Liver (tissue), 9 donors: Measurements from ENCODE around the gene TBP. TPM values are rescaled to one million over a fixed set of nuclear protein-coding genes. Genes with fewer than 3 reads are reported as not detected.

Experiments
- DNase-seq: peaks from one replicate; pipeline ENCODE4 v3.0.0-alpha.2; 2017; ENCODE audit warnings: low spot score
- H3K27ac ChIP-seq, 2 donors: one replicate each; pipeline ENCODE4 v1.7.0; 2013; ENCODE audit warnings: inconsistent platforms in 2 of 2, low read length in 2 of 2, control low read depth in 1 of 2, low read depth in 1 of 2, mild to moderate bottlenecking in 1 of 2
- H3K27me3 ChIP-seq, 4 donors: one replicate each; pipeline versions ENCODE4 v1.6.1 to v1.7.0; 2013; ENCODE audit warnings: low read length in 3 of 4, inconsistent platforms in 1 of 4, mild to moderate bottlenecking in 1 of 4, moderate library complexity in 1 of 4; ENCODE audit not compliant: control insufficient read depth in 4 of 4, insufficient read depth in 4 of 4
- H3K36me3 ChIP-seq, 4 donors: one replicate each; pipeline versions ENCODE4 v1.6.1 to v1.7.0; 2013; ENCODE audit warnings: low read length in 3 of 4, mild to moderate bottlenecking in 3 of 4, low read depth in 1 of 4, moderate library complexity in 1 of 4; ENCODE audit not compliant: control insufficient read depth in 4 of 4, insufficient read depth in 3 of 4
- H3K4me1 ChIP-seq, 4 donors: one replicate each; pipeline versions ENCODE4 v1.6.1 to v1.7.0; 2013; ENCODE audit warnings: low read length in 3 of 4, mild to moderate bottlenecking in 3 of 4, moderate library complexity in 1 of 4; ENCODE audit not compliant: control insufficient read depth in 4 of 4, insufficient read depth in 4 of 4
- H3K4me3 ChIP-seq, 3 donors: one replicate each; pipeline versions ENCODE4 v1.6.1 to v1.7.0; 2013; ENCODE audit warnings: low read length in 3 of 3, control low read depth in 1 of 3, low read depth in 1 of 3, mild to moderate bottlenecking in 1 of 3
- H3K9ac ChIP-seq, 2 donors: one replicate each; pipeline ENCODE4 v1.7.0; 2013; ENCODE audit warnings: low read length in 2 of 2, mild to moderate bottlenecking in 2 of 2, moderate library complexity in 2 of 2, control low read depth in 1 of 2, low read depth in 1 of 2
- H3K9me3 ChIP-seq, 4 donors: one replicate each; pipeline versions ENCODE4 v1.6.1 to v1.7.0; 2013; ENCODE audit warnings: low read length in 3 of 4; ENCODE audit not compliant: control insufficient read depth in 4 of 4
- ATF3 ChIP-seq: IDR thresholded peaks from 2 replicates; pipeline ENCODE4 v1.6.1; 2016; ENCODE audit warnings: antibody characterized with exemption
- CTCF ChIP-seq: fragments of 150-350 bp; IDR thresholded peaks from 2 replicates; pipeline ENCODE4 v1.5.1; 2017; ENCODE audit warnings: improper control_type of control experiment, low read depth, low read length; ENCODE audit not compliant: missing input control
- EGR1 ChIP-seq, 2 donors: IDR thresholded peaks; 2 replicates each; pipeline ENCODE4 v1.6.1; 2016 to 2018; ENCODE audit warnings: antibody characterized with exemption in 2 of 2, low read depth in 2 of 2
- FOXA1 ChIP-seq: IDR thresholded peaks from 2 replicates; pipeline ENCODE4 v1.6.1; 2016; ENCODE audit warnings: antibody characterized with exemption
- FOXA2 ChIP-seq: IDR thresholded peaks from 2 replicates; pipeline ENCODE4 v1.6.1; 2016; ENCODE audit warnings: antibody characterized with exemption
- GABPA ChIP-seq, 2 donors: IDR thresholded peaks in 1 of 2; conservative IDR thresholded peaks in 1 of 2; 2 replicates each; pipeline ENCODE4 v1.6.1; 2016; ENCODE audit warnings: antibody characterized with exemption in 2 of 2, mild to moderate bottlenecking in 1 of 2, moderate library complexity in 1 of 2
- HNF4A ChIP-seq, 2 donors: conservative IDR thresholded peaks; 2 replicates each; pipeline ENCODE4 v1.6.1; 2016; ENCODE audit warnings: antibody characterized with exemption in 2 of 2, mild to moderate bottlenecking in 2 of 2
- HNF4G ChIP-seq: IDR thresholded peaks from 2 replicates; pipeline ENCODE4 v1.6.1; 2016; ENCODE audit warnings: antibody characterized with exemption
- JUND ChIP-seq, 2 donors: IDR thresholded peaks; 2 replicates each; pipeline ENCODE4 v1.6.1; 2016; ENCODE audit warnings: antibody characterized with exemption in 2 of 2
- RAD21 ChIP-seq, 2 donors: IDR thresholded peaks; 2 replicates each; pipeline ENCODE4 v1.6.1; 2016; ENCODE audit warnings: antibody characterized with exemption in 2 of 2, mild to moderate bottlenecking in 2 of 2
- REST ChIP-seq: IDR thresholded peaks from 2 replicates; pipeline ENCODE4 v1.6.1; 2016; ENCODE audit warnings: antibody characterized with exemption, mild to moderate bottlenecking
- SP1 ChIP-seq: IDR thresholded peaks from 2 replicates; pipeline ENCODE4 v1.6.1; 2018; ENCODE audit warnings: antibody characterized with exemption, mild to moderate bottlenecking
- TAF1 ChIP-seq: conservative IDR thresholded peaks from 2 replicates; pipeline ENCODE4 v1.6.1; 2016; ENCODE audit warnings: antibody characterized with exemption, mild to moderate bottlenecking
- YY1 ChIP-seq: IDR thresholded peaks from 2 replicates; pipeline ENCODE4 v1.6.1; 2016; ENCODE audit warnings: antibody characterized with exemption, mild to moderate bottlenecking
- WGBS: extraction: QIAGEN DNeasy Blood & Tissue Kit; methylation state at CpG from one replicate; pipeline ENCODE4 v1.1.7; 2013; 5-methylcytosine and 5-hydroxymethylcytosine counted together
- polyA plus RNA-seq, 2 donors: library from polyadenylated mRNA; stranded (reverse) in 1 of 2; unstranded in 1 of 2; fragments of 200-250 nt in 1 of 2; fragments of >200 nt in 1 of 2; fragmentation: Nextera tagmentation in 1 of 2; extraction: Ambion mirVana in 1 of 2; gene quantifications; one replicate each; pipeline versions ENCODE4 v1.2.1 to v1.2.3, GENCODE V29; 2013 to 2015
- total RNA-seq, 2 donors: library from RNA; depleted of rRNA; stranded (reverse); fragments of >200 nt; gene quantifications; one replicate each; pipeline ENCODE4 v1.2.3, GENCODE V29; 2014
- TF ChIP-seq, protein P1 (sequence below): IDR thresholded peaks from 2 replicates; pipeline ENCODE4 v1.6.1; 2016; ENCODE audit warnings: antibody characterized with exemption
- TF ChIP-seq, protein P2 (sequence below): IDR thresholded peaks from 2 replicates; pipeline ENCODE4 v1.6.1; 2016; ENCODE audit warnings: antibody characterized with exemption
- donor health status: healthy.
- donor health status: healthy.
- donor health status: healthy.
- donor health status: healthy.
- donor health status: healthy.

The TBP gene
- total and polyA plus RNA-seq, 4 donors = 4.5 to 7.5 (median 7.3) TPM

GRCh38 chr6:170504479-170504878 is 49.7 kb upstream of the TBP start:
- peaks cover 0 to 9% (median 6%) of the 10 kb centered on the region in 4 donors for H3K9me3 ChIP-seq
- no peak for DNase-seq
- TF ChIP-seq TAF1 (no peak), JUND (IDR thresholded peaks at IDR 0.05) (no peak), RAD21 (IDR thresholded peaks at IDR 0.05) (no peak), FOXA2 (no peak), REST (no peak), GABPA (IDR thresholded peaks at IDR 0.05 in 1 of 2, conservative IDR thresholded peaks at IDR 0.05 in 1 of 2) (no peak), FOXA1 (no peak), YY1 (no peak), ATF3 (no peak), SP1 (no peak), HNF4G (no peak)
- TF ChIP-seq, protein P1, sequence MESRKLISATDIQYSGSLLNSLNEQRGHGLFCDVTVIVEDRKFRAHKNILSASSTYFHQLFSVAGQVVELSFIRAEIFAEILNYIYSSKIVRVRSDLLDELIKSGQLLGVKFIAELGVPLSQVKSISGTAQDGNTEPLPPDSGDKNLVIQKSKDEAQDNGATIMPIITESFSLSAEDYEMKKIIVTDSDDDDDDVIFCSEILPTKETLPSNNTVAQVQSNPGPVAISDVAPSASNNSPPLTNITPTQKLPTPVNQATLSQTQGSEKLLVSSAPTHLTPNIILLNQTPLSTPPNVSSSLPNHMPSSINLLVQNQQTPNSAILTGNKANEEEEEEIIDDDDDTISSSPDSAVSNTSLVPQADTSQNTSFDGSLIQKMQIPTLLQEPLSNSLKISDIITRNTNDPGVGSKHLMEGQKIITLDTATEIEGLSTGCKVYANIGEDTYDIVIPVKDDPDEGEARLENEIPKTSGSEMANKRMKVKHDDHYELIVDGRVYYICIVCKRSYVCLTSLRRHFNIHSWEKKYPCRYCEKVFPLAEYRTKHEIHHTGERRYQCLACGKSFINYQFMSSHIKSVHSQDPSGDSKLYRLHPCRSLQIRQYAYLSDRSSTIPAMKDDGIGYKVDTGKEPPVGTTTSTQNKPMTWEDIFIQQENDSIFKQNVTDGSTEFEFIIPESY = no peak
- H3K9ac ChIP-seq = no peak overlapping the region
- no peaks in the 10 kb centered on the region for H3K27me3 ChIP-seq
- WGBS = 60% methylated on average over 4 of the region's 4 CpGs
- no peak overlapping the region for H3K4me3 ChIP-seq
- H3K36me3 ChIP-seq = no peaks in the 10 kb centered on the region
- H3K4me1 ChIP-seq = no peaks in the 10 kb centered on the region
- no peak overlapping the region for H3K27ac ChIP-seq

DNA sequence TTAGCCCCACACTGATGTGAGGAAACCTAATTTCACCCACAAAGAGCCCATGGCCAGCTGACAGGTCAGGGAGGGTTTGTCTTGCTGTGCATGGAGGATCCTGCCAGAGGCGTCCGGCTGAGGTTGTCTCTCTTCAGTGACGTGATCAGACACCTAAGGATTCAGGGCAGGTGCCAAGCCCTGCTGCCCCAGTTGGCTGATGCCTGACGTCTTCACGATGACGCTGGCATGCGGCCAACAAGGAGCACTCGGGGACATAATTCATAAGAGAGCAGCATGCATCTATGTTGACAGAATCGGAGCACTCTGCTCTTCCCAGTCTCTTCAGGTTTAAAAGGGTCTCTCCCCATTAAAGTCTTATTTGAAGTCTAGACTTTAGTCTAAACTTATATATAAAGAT is 48.9 kb upstream of the TBP start:
- no peaks in the 10 kb centered on the region for H3K27me3 ChIP-seq
- no peak overlapping the region for H3K4me3 ChIP-seq
- H3K9ac ChIP-seq = no peak overlapping the region
- H3K9me3 ChIP-seq = peaks cover 0 to 9% (median 6%) of the 10 kb centered on the region in 4 donors
- no peaks in the 10 kb centered on the region for H3K4me1 ChIP-seq
- DNase-seq = no peak
- H3K36me3 ChIP-seq = no peaks in the 10 kb centered on the region
- H3K27ac ChIP-seq = no peak overlapping the region
- no peak for TF ChIP-seq FOXA2
- TF ChIP-seq HNF4G = no peak
- TF ChIP-seq YY1 = no peak
- TF ChIP-seq, protein P2, sequence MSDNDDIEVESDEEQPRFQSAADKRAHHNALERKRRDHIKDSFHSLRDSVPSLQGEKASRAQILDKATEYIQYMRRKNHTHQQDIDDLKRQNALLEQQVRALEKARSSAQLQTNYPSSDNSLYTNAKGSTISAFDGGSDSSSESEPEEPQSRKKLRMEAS = no peak
- TF ChIP-seq SP1 = no peak
- WGBS = 55% methylated on average over 9 of the region's 9 CpGs

DNA sequence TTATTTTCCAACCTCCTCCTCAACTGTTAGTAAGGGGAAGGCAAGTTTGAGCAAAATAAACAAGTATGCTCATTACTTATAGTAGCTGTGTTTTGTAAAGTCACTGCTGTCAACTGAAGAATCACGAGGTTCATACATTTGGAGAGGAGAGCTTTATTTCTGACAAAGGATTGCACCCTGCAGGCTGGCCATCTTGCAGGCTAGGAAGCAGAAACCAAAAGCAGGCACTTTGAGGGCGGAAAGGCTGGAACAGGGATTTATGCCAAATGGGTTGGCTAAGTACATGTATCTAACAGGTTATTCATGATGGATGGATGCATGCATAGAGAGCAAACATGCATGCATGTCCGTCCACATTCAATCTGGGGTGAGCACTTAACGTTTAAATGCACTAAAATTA is 47.7 kb upstream of the TBP start:
- no peak for DNase-seq
- Histone ChIP-seq H3K4me3 (no peak overlapping the region), H3K27me3 (no peaks in the 10 kb centered on the region), H3K36me3 (no peaks in the 10 kb centered on the region), H3K9me3 (peaks cover 0 to 9% (median 5%) of the 10 kb centered on the region in 4 donors), H3K9ac (no peak overlapping the region), H3K4me1 (no peaks in the 10 kb centered on the region), H3K27ac (no peak overlapping the region)
- WGBS = 75% methylated on average over 4 of the region's 4 CpGs
- no peak for TF ChIP-seq TAF1
- TF ChIP-seq, protein P1 = no peak
- no peak for TF ChIP-seq CTCF
- TF ChIP-seq HNF4A (conservative IDR thresholded peaks at IDR 0.05) = no peak
- TF ChIP-seq EGR1 (IDR thresholded peaks at IDR 0.05; ENCODE audit: low read depth in 2 of 2) = no peak
- no peak for TF ChIP-seq ATF3
- no peak for TF ChIP-seq YY1
